RPMI8226 (cell line): Measurements from ENCODE around the gene PDE1A.
A peak's percentile ranks its signal among the peaks of the same experiment; 100 is the strongest.

ENCODE experiments used
- DNase-seq: peaks from one replicate; pipeline ENCODE4 v3.0.0-alpha.2; 2015

The PDE1A gene

GRCh38 chr2:182261860-182262387 is 164.9 kb downstream of the PDE1A start:
- no peak for DNase-seq

GRCh38 chr2:182259629-182260150 is 167.1 kb downstream of the PDE1A start:
- no peak for DNase-seq

- DNase-seq: no peak
Observed at GRCh38 chr2:182252534-182252933, 174.3 kb downstream of the PDE1A start.

- DNase-seq: no peak
Observed at GRCh38 chr2:182248898-182249297, 177.9 kb downstream of the PDE1A start.

GRCh38 chr2:182248362-182248761 is 178.5 kb downstream of the PDE1A start:
- DNase-seq: no peak

- DNase-seq: no peak
Observed at GRCh38 chr2:182247831-182248230, 179.0 kb downstream of the PDE1A start.

GRCh38 chr2:182245963-182246362 is 180.9 kb downstream of the PDE1A start:
- DNase-seq: no peak

GRCh38 chr2:182242609-182243008 is 184.2 kb downstream of the PDE1A start:
- DNase-seq: no peak

- no peak for DNase-seq
Observed at GRCh38 chr2:182241936-182242335, 184.9 kb downstream of the PDE1A start.

GRCh38 chr2:182240862-182241371 is 185.9 kb downstream of the PDE1A start:
- peak; percentile 83 for DNase-seq

GRCh38 chr2:182230561-182230960 is 196.3 kb downstream of the PDE1A start:
- DNase-seq: no peak

GRCh38 chr2:182229297-182229696 is 197.5 kb downstream of the PDE1A start:
- DNase-seq: no peak

GRCh38 chr2:182228741-182229140 is 198.1 kb downstream of the PDE1A start:
- DNase-seq: no peak

GRCh38 chr2:182228073-182228473 is 198.8 kb downstream of the PDE1A start:
- DNase-seq: no peak

GRCh38 chr2:182226807-182227206 is 200.0 kb downstream of the PDE1A start:
- no peak for DNase-seq

- DNase-seq: no peak
Observed at GRCh38 chr2:182224669-182225068, 202.2 kb downstream of the PDE1A start.

GRCh38 chr2:182220998-182221397 is 205.8 kb downstream of the PDE1A start:
- no peak for DNase-seq

GRCh38 chr2:182220335-182220734 is 206.5 kb downstream of the PDE1A start:
- no peak for DNase-seq

GRCh38 chr2:182210669-182211068 is 216.2 kb downstream of the PDE1A start:
- DNase-seq: no peak

- no peak for DNase-seq
Observed at GRCh38 chr2:182208421-182208820, 218.4 kb downstream of the PDE1A start.

GRCh38 chr2:182207049-182207746 is 219.6 kb downstream of the PDE1A start:
- no peak for DNase-seq

GRCh38 chr2:182197529-182197928 is 229.3 kb downstream of the PDE1A start:
- DNase-seq: no peak

GRCh38 chr2:182193291-182193690 is 233.5 kb downstream of the PDE1A start:
- no peak for DNase-seq

- no peak for DNase-seq
Observed at GRCh38 chr2:182191061-182191460, 235.8 kb downstream of the PDE1A start.

GRCh38 chr2:182187130-182187529 is 239.7 kb downstream of the PDE1A start:
- no peak for DNase-seq
